ENCODE results near the gene CUX1.

CUX1 gene

GRCh38 chr7:102068846-102069245 is 251.4 kb downstream of the CUX1 start:
- DNase-seq (ENCODE audit: low read depth, low spot score) = no peak

- DNase-seq (ENCODE audit: low read depth, low spot score) = no peak
Observed at GRCh38 chr7:102069931-102070629, 252.7 kb downstream of the CUX1 start.

GRCh38 chr7:102072003-102072402 is 254.6 kb downstream of the CUX1 start:
- no peak for DNase-seq (ENCODE audit: low read depth, low spot score)

GRCh38 chr7:102072636-102073209 is 255.3 kb downstream of the CUX1 start:
- no peak for DNase-seq (ENCODE audit: low read depth, low spot score)

- no peak for DNase-seq (ENCODE audit: low read depth, low spot score)
Observed at GRCh38 chr7:102073931-102074880, 256.8 kb downstream of the CUX1 start.

- DNase-seq (ENCODE audit: low read depth, low spot score) = no peak
Observed at GRCh38 chr7:102075126-102075525, 257.7 kb downstream of the CUX1 start.

GRCh38 chr7:102075553-102076135 is 258.2 kb downstream of the CUX1 start:
- DNase-seq (ENCODE audit: low read depth, low spot score) = no peak

GRCh38 chr7:102077081-102077480 is 259.7 kb downstream of the CUX1 start:
- DNase-seq (ENCODE audit: low read depth, low spot score) = no peak

- DNase-seq (ENCODE audit: low read depth, low spot score) = no peak
Observed at GRCh38 chr7:102079140-102080018, 262.0 kb downstream of the CUX1 start.

GRCh38 chr7:102080019-102080433 is 262.6 kb downstream of the CUX1 start:
- no peak for DNase-seq (ENCODE audit: low read depth, low spot score)

- DNase-seq (ENCODE audit: low read depth, low spot score) = no peak
Observed at GRCh38 chr7:102080434-102081243, 263.2 kb downstream of the CUX1 start.

- no peak for DNase-seq (ENCODE audit: low read depth, low spot score)
Observed at GRCh38 chr7:102081244-102081627, 263.8 kb downstream of the CUX1 start.

- no peak for DNase-seq (ENCODE audit: low read depth, low spot score)
Observed at GRCh38 chr7:102082693-102083368, 265.4 kb downstream of the CUX1 start.

GRCh38 chr7:102085218-102085772 is 267.9 kb downstream of the CUX1 start:
- no peak for DNase-seq (ENCODE audit: low read depth, low spot score)

GRCh38 chr7:102089175-102090098 is 272.0 kb downstream of the CUX1 start:
- DNase-seq (ENCODE audit: low read depth, low spot score) = no peak

GRCh38 chr7:102093599-102094315 is 276.3 kb downstream of the CUX1 start:
- DNase-seq (ENCODE audit: low read depth, low spot score) = no peak

- no peak for DNase-seq (ENCODE audit: low read depth, low spot score)
Observed at GRCh38 chr7:102094316-102094650, 276.9 kb downstream of the CUX1 start.

Data from smooth muscle cell of the brain vasculature (primary cell).